NCI-H1436 (cell line): Measurements from ENCODE around the gene METTL26.
"Not testable (repeated sequence)": the region's sequence is repeated elsewhere in the genome, so short reads cannot be mapped to it uniquely, and the experiment has no call there.

Source experiments
- DNase-seq: peaks from one replicate; lab custom pipeline; 2025; lab: John Stamatoyannopoulos, UW

The METTL26 gene

DNA sequence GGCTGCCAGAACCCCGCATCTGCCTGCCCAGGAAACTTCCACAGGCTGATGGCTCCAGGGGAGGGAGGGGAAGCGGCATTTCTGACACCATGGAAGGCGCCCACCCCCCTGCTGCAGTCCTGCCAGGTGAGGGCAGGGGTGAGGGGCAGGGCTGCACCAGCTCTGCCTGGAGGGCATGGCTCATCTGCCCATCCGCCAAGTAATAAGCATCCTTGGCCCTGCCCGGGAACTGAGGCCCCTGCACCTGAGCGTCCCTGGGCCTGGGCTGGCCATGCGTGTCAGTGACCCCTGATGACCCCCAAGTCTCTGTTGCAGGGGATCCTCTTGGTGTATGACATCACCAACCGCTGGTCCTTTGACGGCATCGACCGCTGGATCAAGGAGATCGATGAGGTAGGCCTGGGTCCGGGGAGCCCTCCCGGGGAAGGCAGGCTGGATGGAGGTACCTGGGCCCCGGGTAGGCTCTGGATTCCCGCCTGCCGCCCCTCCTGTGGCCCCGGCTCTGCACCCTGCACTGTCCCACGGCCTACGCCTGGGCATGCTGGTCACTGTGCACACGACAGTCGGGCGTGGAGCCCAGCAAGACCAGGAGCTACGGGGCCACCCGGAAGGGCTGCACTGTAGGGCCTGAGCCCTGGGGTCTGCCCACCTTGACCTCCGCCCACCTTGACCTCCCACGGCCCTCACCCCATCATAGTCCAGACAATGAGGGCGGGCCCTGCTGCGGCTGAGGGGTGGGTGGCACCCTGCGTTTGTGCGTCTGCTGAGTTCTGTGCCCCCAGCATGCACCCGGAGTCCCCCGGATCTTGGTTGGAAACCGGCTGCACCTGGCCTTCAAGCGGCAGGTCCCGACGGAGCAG is 10.8 kb downstream of the METTL26 start:
- no peak for DNase-seq

DNA sequence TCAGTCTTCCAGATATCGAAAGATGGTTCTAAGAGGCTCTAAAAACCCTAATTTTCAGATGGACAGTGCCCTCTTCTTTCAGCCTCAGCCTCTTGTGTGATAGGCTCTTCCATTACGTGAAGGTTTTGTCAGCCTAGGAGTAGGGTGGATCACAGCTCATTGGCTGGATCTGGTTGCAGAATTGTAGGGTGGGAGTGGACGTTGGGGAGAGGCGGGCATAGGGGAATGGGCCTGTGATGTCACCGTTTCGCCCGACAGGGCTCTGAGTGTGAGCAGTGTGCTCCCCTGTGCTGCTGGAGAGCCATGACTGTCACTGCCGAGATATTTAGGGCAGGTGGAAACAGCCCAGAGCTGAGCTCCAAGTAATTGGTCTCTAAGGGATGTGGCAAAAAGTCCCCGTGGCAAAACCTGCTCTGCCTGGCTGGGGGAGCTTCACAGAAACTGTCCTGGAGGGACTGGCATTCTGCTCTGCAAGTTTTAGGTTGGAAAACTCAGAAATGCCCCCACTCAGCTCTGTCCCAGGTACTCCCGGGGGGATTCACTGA is 11.5 kb downstream of the METTL26 start:
- DNase-seq: no peak

DNA sequence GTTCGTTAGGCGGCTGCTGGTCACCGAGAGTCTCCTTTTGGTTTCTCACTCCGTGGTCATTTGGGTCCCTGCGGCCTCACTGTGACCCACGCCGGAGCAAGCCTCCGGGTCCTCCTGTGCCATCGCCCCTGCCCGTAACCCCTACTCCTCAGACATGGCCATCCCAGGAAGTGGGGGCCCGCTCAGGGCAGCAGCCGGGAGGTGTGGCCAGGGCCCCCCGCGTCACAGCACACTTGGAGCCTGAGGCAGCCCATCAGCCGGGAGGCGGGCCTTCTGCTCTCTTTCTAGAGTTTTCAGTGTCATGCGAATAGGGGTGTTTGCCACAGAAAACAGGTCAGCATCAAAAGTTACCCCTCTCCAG is 13.2 kb downstream of the METTL26 start:
- no peak for DNase-seq

DNA sequence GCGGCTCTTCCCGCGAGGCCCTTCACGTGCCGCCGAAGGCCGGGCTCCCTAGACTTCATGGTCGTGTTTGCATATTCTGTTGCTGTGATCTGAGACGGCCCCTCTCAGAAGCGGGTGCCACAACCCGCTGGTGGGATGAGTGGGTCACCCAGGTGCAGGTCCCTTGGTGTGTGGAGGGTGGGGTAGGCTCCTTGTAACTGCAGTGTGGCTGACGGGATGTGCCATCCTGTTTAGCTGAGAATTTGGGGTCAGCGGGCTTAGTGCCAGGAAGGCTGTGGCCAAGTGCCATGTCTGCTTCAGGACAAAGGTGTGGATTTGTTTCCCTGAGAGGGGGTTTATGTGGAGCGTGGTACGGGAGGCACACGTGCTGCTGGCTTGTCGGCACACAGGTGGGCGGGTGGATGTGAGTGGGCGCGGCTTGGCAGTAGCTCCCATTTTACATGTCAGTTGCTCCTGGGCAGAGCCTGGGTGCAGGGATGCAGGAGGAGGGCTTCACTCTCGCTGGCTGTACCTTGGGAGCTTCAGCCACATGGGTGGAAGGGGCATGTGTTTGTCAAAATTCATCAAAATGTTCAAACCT is 14.5 kb downstream of the METTL26 start:
- DNase-seq: no peak

DNA sequence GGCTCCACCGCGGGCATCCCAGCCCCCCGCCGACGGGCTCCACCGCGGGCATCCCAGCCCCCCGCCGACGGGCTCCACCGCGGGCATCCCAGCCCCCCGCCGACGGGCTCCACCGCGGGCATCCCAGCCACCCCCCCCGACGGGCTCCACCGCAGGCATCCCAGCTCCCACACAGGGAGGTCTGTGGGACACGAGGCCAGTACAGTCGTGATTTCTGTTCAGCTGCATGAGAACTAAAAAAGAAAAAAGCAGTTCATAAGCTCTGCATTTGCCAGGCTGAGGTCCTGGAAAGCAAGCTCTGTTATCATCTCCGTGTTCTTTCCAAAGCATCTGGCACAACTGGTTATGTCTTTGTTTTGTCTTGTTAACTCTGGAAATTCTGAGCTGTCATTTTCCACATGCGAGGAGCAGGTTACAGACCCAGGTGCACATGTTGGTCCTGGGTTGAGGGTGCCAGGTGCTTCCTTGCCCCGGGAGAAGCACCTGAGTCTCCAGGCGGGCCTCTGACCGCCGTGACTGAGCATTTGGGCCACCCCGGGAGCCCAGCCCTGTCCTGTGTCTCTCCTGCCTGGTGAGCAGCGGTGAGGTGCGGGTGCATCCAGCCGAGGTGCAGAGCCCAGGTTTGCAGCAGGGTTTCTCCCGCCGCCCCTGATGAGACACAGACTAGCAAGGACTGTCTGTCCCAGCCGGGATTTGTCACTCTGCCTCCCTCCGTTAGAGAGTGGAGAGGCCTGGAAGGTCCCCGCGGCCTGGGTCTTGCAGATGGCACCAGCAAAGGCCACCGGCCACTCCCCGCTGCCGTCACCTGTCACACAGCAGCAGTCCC is 15.2 kb downstream of the METTL26 start:
- no peak for DNase-seq

DNA sequence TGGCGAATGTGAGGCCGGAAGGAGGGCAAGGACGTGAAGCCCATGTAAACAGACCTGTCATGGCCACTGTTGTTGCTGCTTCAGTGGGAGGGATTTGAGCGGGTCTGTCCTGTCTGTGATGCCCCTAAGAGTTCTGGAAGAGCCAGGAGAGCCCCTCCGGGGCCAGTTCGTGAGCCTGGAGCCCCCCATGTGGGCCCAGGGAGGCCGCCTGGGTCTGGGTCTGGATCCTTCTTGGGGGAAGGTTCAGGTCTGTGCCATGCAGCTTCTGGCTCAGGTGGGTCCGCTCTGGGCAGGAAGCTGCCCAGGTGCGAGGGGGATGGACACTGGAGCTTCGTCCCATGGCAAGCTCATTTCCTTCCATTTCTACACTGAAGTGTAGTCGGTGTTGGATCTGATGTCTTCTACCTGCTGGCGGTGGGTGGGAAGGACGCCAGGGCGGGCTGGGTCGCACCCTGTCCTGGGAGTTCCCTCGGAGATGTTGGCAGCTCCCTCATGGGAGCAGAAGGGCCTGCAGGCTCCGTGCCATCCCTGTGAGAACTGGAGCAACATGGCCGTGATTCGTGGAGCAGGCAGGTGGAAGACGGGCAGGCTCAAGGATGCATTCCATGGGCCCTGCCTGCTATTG is 16.5 kb downstream of the METTL26 start:
- DNase-seq: no peak

DNA sequence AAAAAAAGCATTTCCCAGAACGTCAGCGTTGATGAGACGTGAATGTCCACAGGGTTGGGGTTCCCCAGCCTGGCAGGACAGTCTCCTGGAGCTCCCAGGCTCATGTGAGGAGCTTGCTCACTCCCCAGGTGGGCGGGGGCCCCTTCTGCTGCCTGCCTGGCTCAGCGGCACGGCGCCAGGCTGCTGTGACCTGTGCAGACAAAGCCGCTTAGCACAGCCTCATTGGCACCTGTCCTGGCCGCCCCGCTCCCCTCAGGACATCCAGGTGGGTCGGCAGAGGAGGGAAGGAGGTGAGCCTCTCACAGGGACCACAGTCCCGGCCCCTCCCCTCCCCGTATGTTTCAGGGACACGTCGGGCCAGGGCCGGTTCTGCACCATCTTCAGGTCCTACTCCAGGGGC is 18.2 kb downstream of the METTL26 start:
- no peak for DNase-seq

DNA sequence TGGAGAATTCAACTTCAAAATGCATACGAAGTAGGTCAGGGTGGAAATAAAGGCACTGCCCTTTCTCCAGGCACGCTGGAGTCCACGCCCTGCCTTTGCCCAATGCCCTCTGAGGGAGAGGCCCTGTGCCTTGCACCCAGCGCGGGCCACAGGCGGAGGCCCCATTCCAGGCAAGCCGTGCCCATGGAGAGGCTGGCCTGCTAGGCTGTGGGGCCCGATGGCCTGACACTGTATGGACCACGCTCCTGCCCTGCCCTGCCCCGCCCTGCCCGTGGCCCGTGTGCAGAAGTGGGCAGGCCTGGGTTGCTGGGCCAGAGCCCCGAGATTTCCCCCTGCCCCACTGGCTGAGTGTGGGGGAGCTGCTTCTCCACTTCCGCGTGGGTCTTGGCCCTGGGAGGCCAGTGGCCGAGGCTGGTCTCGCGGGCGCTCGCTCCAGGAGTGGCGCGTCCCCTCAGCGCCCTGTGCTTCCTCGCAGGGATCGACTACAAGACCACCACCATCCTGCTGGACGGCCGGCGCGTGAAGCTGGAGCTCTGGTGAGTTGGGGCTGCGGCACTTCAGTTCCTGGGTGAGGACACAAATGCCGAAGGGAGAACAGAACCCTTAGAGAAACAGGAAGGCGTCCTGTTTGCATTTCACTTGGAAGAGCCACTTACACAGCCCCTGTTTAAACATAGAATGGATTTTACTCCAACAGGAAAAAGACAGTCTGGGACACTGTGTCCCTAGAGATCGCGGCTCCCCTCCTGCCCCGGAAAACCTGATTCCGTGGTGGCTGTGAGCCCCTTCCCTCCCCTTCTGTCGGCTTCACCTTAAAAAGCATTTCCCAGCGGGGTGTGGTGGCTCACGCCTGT is 19.1 kb downstream of the METTL26 start:
- no peak for DNase-seq

DNA sequence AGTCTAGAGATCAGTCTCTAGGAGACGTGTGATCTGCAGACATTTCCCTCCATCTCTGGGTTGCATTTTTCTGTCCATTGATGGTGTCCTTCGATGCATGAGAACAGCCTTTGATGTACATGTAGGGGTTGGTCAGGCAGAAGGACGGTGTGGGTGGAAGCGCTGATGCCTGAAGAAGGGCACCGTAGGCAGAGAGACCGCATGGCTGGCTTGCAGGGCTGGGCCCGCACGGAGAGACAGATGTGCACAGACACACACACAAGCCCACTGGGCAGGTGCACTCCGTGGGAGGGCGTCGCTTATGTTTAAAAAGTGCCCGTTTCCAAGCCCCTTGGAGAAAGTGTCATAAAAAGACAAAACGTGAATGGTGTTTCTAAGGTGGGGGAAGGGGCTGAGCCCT is 21.0 kb downstream of the METTL26 start:
- no peak for DNase-seq

DNA sequence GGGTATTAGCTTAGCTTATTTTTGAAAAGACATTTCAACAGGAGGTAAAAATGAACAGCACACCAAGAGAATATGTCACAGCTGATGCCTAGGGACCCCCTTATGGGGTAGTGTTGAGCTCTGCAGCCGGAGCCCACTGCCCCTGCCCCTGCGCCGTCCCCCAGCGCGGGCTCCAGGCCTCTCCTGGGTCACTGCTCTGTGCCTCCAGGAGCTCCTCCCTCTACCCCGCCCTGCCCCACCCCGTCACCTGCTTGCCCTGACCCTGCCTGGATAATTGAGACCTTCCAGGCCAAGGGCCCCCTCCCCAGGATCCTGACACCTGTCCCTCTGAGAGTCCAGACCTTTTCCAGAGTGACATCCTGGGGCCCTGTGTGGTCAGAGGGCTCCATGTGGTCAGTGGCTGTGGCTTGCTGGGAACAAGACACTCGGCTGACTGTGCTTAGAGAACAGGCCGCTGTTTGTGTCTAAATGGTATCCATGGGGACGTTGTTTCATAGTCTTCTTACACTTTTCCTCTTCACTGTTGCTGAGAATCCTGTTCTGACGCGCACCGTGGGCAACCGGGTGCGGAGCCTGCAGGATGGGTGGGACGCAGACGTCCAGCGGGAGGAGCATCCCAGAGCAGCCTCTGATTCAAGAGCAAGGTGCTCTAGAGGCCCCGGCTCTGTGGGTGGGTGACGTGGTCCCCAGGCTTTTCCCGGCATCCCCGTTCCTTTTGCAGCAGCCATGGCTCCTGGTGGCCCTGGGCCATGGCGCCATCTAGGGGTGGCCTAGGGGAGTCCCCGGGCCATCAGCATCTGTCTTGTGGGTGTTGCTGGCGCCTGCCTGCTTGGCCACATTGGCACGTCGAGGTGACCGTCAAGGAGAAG is 25.4 kb downstream of the METTL26 start:
- no peak for DNase-seq

DNA sequence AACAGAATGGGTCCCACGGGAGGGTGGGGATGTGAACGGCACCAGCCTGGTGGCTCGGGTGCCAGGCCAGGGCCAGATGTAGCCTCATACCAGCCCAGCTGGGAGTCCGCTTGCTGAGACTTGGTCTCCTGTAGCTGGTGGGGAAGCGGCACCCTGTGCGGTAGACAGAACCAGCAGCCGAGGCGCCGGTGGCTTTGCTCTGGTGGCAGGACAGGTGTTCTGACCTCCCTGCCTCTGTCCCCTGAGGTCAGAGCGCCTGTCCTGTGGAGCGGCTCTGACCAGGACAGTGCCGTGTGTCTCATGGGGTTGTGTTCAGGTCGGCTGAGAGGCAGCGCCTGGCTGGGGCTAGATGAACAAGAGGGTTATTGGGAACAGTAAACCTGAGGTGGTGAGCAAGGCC is 26.1 kb downstream of the METTL26 start:
- DNase-seq: no peak

DNA sequence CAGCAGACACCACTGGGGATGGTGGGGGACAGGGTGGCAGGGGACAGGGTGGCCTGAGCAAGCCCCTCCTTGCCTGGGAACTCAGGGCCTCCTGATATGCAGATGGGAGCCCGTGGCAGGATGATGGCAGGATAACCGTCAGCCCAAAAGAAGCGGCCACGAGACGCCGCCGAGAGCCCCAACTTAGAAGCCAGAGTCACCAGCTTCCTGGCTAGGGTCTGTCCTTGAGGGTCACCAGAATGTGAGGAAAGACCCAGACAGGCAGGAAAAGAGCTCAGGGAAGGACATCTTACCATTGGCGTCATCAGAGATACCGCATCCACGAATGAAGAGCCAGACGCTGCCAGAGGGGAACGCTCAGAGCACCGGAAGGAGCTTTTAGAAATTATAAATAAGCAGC is 26.8 kb downstream of the METTL26 start:
- DNase-seq: no peak

DNA sequence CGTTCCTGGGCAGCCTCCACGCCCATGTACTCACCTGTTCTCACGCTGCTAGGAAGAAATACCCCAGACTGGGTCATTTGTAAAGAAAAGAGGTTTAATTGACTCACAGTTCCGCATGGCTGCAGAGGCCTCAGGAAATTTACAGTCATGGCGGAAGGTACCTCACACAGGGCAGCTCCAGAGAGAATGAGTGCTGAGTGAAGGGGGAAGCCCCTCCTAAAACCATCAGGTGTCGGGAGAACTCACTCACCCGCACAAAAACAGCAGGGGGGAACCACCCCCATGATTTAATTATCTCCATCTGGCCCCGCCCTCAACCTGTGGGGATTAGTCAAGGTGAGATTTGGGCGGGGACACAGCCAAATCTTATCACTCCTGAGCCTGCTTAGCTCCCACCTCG is 28.1 kb downstream of the METTL26 start:
- no peak for DNase-seq

DNA sequence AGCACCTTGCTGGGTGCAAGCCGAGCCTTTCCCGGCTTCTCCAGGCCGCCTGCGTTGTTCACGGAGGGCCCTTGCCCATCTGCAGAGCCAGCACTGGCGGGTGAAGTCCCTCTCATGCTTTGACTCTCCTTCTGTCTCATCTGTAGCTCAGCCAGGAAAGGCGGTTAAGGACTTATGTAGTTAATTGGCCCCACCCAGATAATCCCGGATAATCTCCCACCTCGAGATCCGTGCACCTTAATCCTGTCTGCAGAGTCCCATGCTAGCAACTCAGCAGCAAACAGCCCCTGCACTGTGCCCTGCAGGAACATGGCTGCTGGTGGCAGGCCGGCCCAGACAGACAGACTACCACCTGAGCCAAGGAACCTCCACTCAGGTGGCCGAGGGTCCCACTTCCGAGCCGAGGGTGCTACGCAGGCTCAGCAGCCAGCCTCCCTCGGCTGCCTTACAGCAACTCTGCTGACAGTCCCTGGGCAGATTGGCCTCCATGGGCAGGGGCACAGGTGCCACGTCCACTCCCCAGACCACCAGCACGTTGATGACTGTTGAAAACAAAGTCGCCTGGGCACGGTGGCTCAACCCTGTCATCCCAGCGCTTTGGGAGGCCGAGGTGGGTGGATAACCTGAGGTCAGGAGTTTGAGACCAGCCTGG is 29.3 kb downstream of the METTL26 start:
- DNase-seq: no peak

DNA sequence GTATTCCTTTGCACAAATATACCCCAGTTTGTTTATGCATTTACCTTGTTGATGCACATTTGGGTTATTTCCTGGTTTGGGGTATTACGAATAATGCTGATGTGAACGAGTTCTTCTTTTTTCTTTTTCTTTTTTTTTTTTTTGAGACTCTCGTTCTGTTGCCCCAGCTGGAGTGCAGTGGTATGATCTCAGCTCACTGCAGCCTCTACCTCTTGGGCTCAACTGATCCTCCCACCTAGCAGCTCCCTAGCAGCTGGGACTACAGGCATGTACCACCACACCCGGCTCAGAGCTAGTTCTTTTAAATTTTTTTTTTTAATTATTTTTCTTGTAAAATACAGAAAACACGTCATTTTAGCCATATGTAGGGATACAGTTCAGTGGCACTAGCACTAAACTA is 32.2 kb downstream of the METTL26 start:
- no peak for DNase-seq

DNA sequence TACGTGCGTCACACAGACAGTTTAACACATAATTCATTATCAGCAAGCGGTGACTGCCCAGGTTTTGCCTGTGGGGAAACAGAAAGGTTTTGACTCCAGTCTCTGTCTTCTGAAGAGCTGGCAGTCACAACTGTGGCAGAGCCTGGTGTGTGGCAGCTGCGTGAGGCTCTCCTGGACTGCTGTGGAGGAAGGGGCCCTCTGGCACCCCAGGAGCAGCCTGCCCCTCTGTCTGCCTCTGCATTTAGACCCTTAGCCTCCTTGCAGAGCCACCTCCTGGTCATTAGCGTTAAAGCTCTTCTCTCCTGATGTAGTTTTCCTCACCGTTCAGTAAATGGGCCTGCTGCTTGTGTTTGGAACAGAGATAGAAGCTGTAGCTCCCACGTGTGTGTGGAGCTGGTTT is 35.3 kb downstream of the METTL26 start:
- no peak for DNase-seq

DNA sequence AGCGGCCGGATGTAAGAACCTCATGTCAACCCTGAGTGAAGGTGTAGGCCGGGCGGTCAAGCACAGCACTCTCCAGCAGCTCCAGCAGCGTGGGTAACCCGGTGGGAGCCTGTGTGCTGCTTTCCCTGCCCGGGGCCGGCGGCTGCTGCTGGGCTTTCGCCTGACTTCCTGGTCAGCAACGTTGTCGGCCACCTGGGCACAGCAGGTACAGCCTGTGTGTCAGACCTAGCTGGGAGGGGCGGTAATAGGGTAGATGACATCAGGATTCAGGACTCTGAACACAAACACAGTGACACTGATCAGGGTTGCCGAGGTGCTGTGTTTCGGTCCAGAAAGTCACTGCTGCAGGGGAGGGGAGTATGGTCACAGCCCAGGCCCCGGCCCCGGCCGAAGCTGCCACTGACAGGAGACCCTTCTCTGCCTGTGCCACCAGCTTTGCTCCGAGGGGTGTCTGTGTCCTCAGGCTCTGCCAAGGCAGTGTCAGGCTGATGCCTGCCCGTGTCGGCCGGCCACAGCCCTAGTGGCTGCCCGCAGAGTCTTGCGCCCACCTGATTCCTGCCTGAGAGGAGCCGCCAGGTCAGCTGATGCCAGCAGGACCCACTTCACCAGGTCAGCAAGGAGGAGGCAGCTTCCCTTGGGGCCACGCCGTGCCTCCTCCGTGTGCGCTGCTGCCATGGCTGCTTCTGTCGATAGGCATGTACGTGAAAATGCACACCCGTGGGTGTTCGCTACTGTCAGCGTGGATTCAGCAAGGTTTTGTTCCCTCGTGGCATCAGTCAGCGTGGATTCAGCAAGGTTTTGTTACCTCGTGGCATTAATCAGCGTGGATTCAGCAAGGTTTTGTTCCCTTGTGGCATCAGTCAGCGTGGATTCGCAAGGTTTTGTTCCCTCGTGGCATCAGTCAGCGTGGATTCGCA is 37.0 kb downstream of the METTL26 start:
- DNase-seq: no peak

DNA sequence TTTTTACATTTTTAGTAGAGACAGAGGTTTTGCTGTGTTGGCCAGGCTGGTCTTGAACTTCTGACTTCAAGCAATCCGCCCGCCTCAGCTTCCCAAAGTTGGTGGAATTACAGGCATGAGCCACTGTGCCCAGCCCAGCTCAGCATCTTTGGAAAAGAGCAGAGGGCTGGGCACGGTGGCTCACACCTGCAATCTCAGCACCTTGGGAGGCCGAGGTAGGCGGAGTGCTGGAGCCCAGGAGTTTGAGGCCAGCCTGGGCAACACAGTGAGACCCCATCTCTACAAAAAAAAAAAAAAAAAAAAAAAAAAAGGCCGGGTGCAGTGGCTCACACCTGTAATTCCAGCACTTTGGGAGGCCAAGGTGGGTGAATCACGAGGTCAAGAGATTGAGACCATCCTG is 38.5 kb downstream of the METTL26 start:
- DNase-seq: not testable (repeated sequence)

DNA sequence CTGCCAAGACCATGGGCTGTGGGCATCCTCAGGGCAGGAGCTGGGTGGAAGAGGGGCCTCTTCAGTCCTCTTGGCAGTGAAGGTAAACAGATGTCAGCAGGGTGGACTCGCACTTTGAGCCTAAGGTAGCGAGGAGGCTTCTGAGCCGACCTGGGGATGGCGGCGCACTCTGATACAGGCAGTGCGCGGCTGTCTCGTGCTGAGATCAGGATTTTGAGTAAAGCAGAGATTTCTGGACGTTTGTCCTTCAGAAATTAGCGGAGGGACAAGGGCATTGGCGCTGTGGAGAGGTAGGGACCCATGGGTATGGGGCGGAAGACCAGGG is 39.4 kb downstream of the METTL26 start:
- DNase-seq: no peak
